22Rv1 (cell line): ENCODE measurements around the gene WEE2.

Experiments used
- H3K27ac ChIP-seq: fragments of 450-650 bp; 2 replicates; pipeline ENCODE4 v1.5.1; 2017
- CTCF ChIP-seq: fragments of 450-650 bp; IDR thresholded peaks from 2 replicates; pipeline ENCODE4 v1.5.1; 2017; ENCODE audit warnings: mild to moderate bottlenecking
- ZFX ChIP-seq: fragments of 450-650 bp; IDR thresholded peaks from 2 replicates; pipeline ENCODE4 v1.6.1; 2017; ENCODE audit warnings: antibody characterized with exemption, borderline replicate concordance

Gene WEE2

GRCh38 chr7:141715018-141715417 is 6.9 kb downstream of the WEE2 start:
- H3K27ac ChIP-seq: no peak overlapping the region
- TF ChIP-seq CTCF: no peak
- no peak for TF ChIP-seq ZFX

- no peak overlapping the region for H3K27ac ChIP-seq
- TF ChIP-seq CTCF (no peak), ZFX (no peak)
Observed at GRCh38 chr7:141715794-141716689, 7.9 kb downstream of the WEE2 start.

GRCh38 chr7:141717450-141717849 is 9.3 kb downstream of the WEE2 start:
- TF ChIP-seq ZFX: no peak
- no peak for TF ChIP-seq CTCF
- no peak overlapping the region for H3K27ac ChIP-seq

- no peak overlapping the region for H3K27ac ChIP-seq
- TF ChIP-seq CTCF: no peak
- no peak for TF ChIP-seq ZFX
Observed at GRCh38 chr7:141722529-141722928, 14.4 kb downstream of the WEE2 start.

GRCh38 chr7:141729020-141729419 is 20.9 kb downstream of the WEE2 start:
- H3K27ac ChIP-seq: no peak overlapping the region
- no peak for TF ChIP-seq CTCF
- no peak for TF ChIP-seq ZFX

- no peak overlapping the region for H3K27ac ChIP-seq
- TF ChIP-seq ZFX (no peak), CTCF (no peak)
Observed at GRCh38 chr7:141731476-141732149, 23.5 kb downstream of the WEE2 start.
